Natural killer cell (primary cell): Measurements from ENCODE around the gene PARD3B. TPM values are rescaled to one million over a fixed set of nuclear protein-coding genes. Genes with fewer than 3 reads are reported as not detected.

Source experiments
- ATAC-seq, 3 donors: fragments of 150-1000 bp in 2 of 3; fragments of 200-7000 bp in 1 of 3; cut with Tn5 transposase; 1 replicate in 1 of 3; 2 replicates in 2 of 3; pipeline ENCODE4 v1.10.0; 2021; ENCODE audit warnings: mild to moderate bottlenecking in 2 of 3, moderate library complexity in 2 of 3
- DNase-seq, 2 donors: peaks; one replicate each; pipeline versions ENCODE4 v3.0.0 to v3.0.0-alpha.2; 2013 to 2021; ENCODE audit warnings: mixed read lengths in 1 of 2
- H3K27ac ChIP-seq: one replicate; pipeline ENCODE4 v1.5.1; 2013; ENCODE audit warnings: mild to moderate bottlenecking, low read length
- H3K27me3 ChIP-seq: one replicate; pipeline ENCODE4 v1.6.1; 2013; ENCODE audit warnings: low read length; ENCODE audit not compliant: control insufficient read depth, insufficient read depth
- H3K36me3 ChIP-seq: one replicate; pipeline ENCODE4 v1.6.1; 2013; ENCODE audit warnings: low read length; ENCODE audit not compliant: control insufficient read depth, insufficient read depth
- H3K4me1 ChIP-seq: one replicate; pipeline ENCODE4 v1.6.1; 2013; ENCODE audit warnings: low read length; ENCODE audit not compliant: control insufficient read depth, insufficient read depth
- H3K4me3 ChIP-seq: one replicate; pipeline ENCODE4 v1.5.1; 2013; ENCODE audit warnings: low read length
- H3K9me3 ChIP-seq: one replicate; pipeline ENCODE4 v1.6.1; 2013; ENCODE audit warnings: low read length; ENCODE audit not compliant: control insufficient read depth, insufficient read depth
- H3K27ac Mint-ChIP-seq, 2 donors: one replicate each; pipeline ENCODE4 v1.8.0; 2022; ENCODE audit warnings: mild to moderate bottlenecking in 2 of 2, mixed read lengths in 2 of 2, moderate library complexity in 1 of 2
- H3K27me3 Mint-ChIP-seq, 2 donors: one replicate each; pipeline ENCODE4 v1.8.0; 2022; ENCODE audit warnings: low read depth in 2 of 2, mixed read lengths in 2 of 2
- H3K36me3 Mint-ChIP-seq: one replicate; pipeline ENCODE4 v1.8.0; 2022; ENCODE audit warnings: mixed read lengths
- H3K4me1 Mint-ChIP-seq, 2 donors: one replicate each; pipeline ENCODE4 v1.8.0; 2022; ENCODE audit warnings: mixed read lengths in 2 of 2
- H3K4me3 Mint-ChIP-seq: one replicate; pipeline ENCODE4 v1.8.0; 2022; ENCODE audit warnings: mild to moderate bottlenecking, moderate library complexity, mixed read lengths
- H3K9me3 Mint-ChIP-seq, 2 donors: one replicate each; pipeline ENCODE4 v1.8.0; 2022; ENCODE audit warnings: mixed read lengths in 2 of 2
- CTCF ChIP-seq: fragments of 200-600 bp; IDR thresholded peaks from one replicate; pipeline ENCODE4 v1.8.0; 2022; ENCODE audit warnings: antibody characterized with exemption
- WGBS: methylation state at CpG from one replicate; pipeline ENCODE4 v1.1.7; 2013; ENCODE audit warnings: missing lambda C conversion rate; ENCODE audit not compliant: insufficient coverage; 5-methylcytosine and 5-hydroxymethylcytosine counted together
- intact Hi-C: fragments of 100-400 bp; cut with micrococcal nuclease; formaldehyde crosslinking; loops from one replicate; pipeline ENCODE4 v1.14.2; 2022
- total RNA-seq, 4 donors: library from RNA; stranded (reverse); fragments of 120-200 nt in 1 of 4; gene quantifications; one replicate each; pipeline versions ENCODE4 v1.2.3 to v1.2.4, GENCODE V29; 2013 to 2022

PARD3B gene
- total RNA-seq, 3 donors from 2014 or later (not counting 1 experiment from before 2014, with no cell fraction given), result 0.13 to 0.45 TPM; not detected in 1

- Histone ChIP-seq H3K9me3 (peaks cover under 1% of the 10 kb centered on the region), H3K27ac (no peak overlapping the region), H3K4me1 (no peaks in the 10 kb centered on the region), H3K4me3 (no peak overlapping the region), H3K27me3 (no peaks in the 10 kb centered on the region), H3K36me3 (no peaks in the 10 kb centered on the region)
- TF ChIP-seq CTCF, result no peak
- no peak overlapping the region for H3K27ac Mint-ChIP-seq
- no peak for DNase-seq
- H3K4me3 Mint-ChIP-seq, result no peak overlapping the region
- H3K36me3 Mint-ChIP-seq, result no peaks in the 10 kb centered on the region
- H3K27me3 Mint-ChIP-seq, result no peaks in the 10 kb centered on the region
- peaks cover 0 to under 1% of the 10 kb centered on the region in 2 donors for H3K4me1 Mint-ChIP-seq
- H3K9me3 Mint-ChIP-seq, result no peaks in the 10 kb centered on the region
- no peak for ATAC-seq
- intact Hi-C loops, result no loop called here
Measured at GRCh38 chr2:205177546-205177945, 632.3 kb downstream of the PARD3B start.

GRCh38 chr2:205180730-205181129, 635.5 kb downstream of the PARD3B start:
- Mint-ChIP-seq H3K27me3 (no peaks in the 10 kb centered on the region), H3K27ac (no peak overlapping the region), H3K9me3 (no peaks in the 10 kb centered on the region), H3K4me3 (no peak overlapping the region), H3K36me3 (no peaks in the 10 kb centered on the region), H3K4me1 (peaks cover 0 to 5% of the 10 kb centered on the region in 2 donors)
- WGBS, result 90% methylated on average over 3 of the region's 3 CpGs
- Histone ChIP-seq H3K4me3 (no peak overlapping the region), H3K27me3 (no peaks in the 10 kb centered on the region), H3K27ac (no peak overlapping the region), H3K36me3 (no peaks in the 10 kb centered on the region), H3K9me3 (peaks cover 3% of the 10 kb centered on the region), H3K4me1 (no peaks in the 10 kb centered on the region)
- no peak for DNase-seq
- intact Hi-C loops, result no loop called here
- no peak for TF ChIP-seq CTCF
- ATAC-seq, result no peak

GRCh38 chr2:205187731-205188130, 642.5 kb downstream of the PARD3B start:
- DNase-seq, result no peak
- H3K9me3 ChIP-seq, result peaks cover 1% of the 10 kb centered on the region
- H3K4me1 ChIP-seq, result no peaks in the 10 kb centered on the region
- H3K36me3 ChIP-seq, result no peaks in the 10 kb centered on the region
- peaks cover 0 to 2% of the 10 kb centered on the region in 2 donors for H3K4me1 Mint-ChIP-seq
- no peak for TF ChIP-seq CTCF
- no peak overlapping the region for H3K27ac ChIP-seq
- H3K27me3 Mint-ChIP-seq, result no peaks in the 10 kb centered on the region
- no peak overlapping the region for H3K27ac Mint-ChIP-seq
- H3K27me3 ChIP-seq, result no peaks in the 10 kb centered on the region
- no peak for ATAC-seq
- intact Hi-C loops, result no loop called here
- no peak overlapping the region for H3K4me3 Mint-ChIP-seq
- H3K36me3 Mint-ChIP-seq, result no peaks in the 10 kb centered on the region
- 88% methylated on average over 6 of the region's 6 CpGs for WGBS
- H3K9me3 Mint-ChIP-seq, result no peaks in the 10 kb centered on the region
- H3K4me3 ChIP-seq, result no peak overlapping the region
